ENCODE measurements around the gene BBS10. TPM values are rescaled to one million over a fixed set of nuclear protein-coding genes. Genes with fewer than 3 reads are reported as not detected.
"Not testable (repeated sequence)": the region's sequence is repeated elsewhere in the genome, so short reads cannot be mapped to it uniquely, and the experiment has no call there.

Gene BBS10
- total RNA-seq (1 to 10 TPM; 6.7 to 8.9 TPM), polyA plus RNA-seq (1 to 10 TPM; 4.1 to 8.2 TPM)
- long read RNA-seq, donor 1, partial matches to known transcripts, result 0 of 3 reads
- long read RNA-seq, donor 1, other reads (novel, unspliced or antisense), result 1 of 3 reads
- long read RNA-seq, donor 2, partial matches to known transcripts, result 0 of 3 reads
- long read RNA-seq, donor 2, other reads (novel, unspliced or antisense), result 0 of 3 reads

DNA sequence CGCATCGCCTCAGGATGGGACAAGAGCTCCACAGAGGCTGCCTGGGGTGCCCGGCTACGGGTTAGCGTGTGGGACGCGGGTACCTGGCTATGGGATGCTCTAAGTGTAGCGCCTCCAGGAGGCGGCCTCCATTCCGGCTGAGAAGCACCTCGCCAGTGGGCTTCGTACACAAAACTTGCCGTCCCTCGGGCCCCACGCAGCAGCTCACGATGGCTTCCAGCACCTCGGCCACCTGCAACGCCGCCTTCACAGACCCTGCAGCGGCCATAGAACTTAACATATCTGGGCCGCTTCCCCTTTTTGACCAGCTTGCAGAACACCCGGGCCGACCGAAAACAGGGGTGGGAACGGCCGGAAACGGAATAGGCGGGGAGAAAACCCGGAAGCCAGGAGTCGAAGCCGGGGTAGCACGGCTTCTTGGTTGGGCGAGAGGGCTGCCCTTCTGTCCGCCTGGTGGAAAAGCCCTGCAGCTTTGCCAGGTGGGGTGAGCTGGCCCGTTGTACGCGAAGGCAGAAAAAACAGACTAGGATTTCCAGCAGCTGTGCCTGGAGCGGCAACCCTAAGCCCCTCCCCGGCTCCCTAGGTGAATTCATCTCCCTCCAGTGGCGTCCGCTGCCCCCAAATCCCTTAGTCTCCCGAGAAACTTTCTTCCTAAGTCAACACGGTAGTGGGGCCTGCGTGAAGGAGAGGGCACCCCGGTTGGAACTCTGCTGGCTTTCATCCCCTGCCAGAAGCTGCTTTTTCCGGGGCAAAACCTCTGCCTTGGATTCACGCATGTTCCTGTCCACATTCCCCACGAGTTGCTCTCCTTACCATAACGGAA is at the start of gene BBS10:
BBS10 (minus strand) TSS at position 337 of the 823 bp plus-strand sequence; CDS start at position 280, 57 bp downstream.
- 1% methylated on average over 49 of the region's 49 CpGs for WGBS, 2 donors
- intact Hi-C loops (cut with DNase I), result loop anchor here (10.0 kb wide), 3 partner anchors 107 to 263 kb away; partner anchors contain the start of genes NAP1L1 (in 2 of the 2) and OSBPL8 (in 1 of the 2)
- Histone ChIP-seq H3K4me1 (ENCODE audit: control insufficient read depth in 1 of 2, insufficient read depth in 2 of 2, low read length in 2 of 2) (peaks cover 0 to 3% of the 10 kb centered on the region in 2 donors), H3K9me3 (ENCODE audit: control insufficient read depth, low read length) (no peaks in the 10 kb centered on the region), H3K4me3 (ENCODE audit: low read length in 2 of 2) (peak within 1 kb of the TSS; percentile 72 to 83), H3K27me3 (ENCODE audit: control insufficient read depth in 1 of 2, insufficient read depth in 2 of 2, low read length in 1 of 2) (no peaks in the 10 kb centered on the region), H3K27ac (ENCODE audit: low read depth in 1 of 2, low read length in 2 of 2) (peak within 1 kb of the TSS in 1 of 2 donors; percentile 93), H3K36me3 (ENCODE audit: control insufficient read depth in 1 of 2, insufficient read depth in 2 of 2, low read length in 1 of 2) (no peaks in the 10 kb centered on the region)
- ATAC-seq (ENCODE audit: low FRiP score) (peak; percentile 96), DNase-seq (peak; percentile 96)

DNA sequence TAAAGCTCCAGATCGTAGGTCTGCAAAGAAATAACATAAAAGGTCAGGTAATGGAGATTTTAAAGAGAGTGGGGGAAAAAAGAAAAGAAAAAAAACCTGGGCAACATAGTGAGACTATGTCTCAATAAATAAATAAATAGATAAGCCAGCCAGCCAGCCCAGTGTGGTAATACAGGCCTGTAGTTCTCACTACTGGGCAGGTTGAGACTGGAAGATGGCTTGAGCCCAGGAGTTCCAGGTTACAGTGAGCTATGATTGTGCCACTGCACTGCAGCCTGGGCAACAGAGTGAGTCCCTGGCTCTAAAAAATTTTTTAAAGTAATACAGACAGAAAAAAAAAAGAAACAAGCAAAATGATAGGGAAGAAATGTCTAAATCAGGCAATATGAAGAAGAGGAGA is 43.2 kb upstream of the BBS10 start:
- Histone ChIP-seq H3K27ac (ENCODE audit: low read depth in 1 of 2, low read length in 2 of 2) (no peak overlapping the region), H3K4me1 (ENCODE audit: control insufficient read depth in 1 of 2, insufficient read depth in 2 of 2, low read length in 2 of 2) (no peaks in the 10 kb centered on the region), H3K4me3 (ENCODE audit: low read length in 2 of 2) (no peak overlapping the region), H3K9me3 (ENCODE audit: control insufficient read depth, low read length) (no peaks in the 10 kb centered on the region), H3K27me3 (ENCODE audit: control insufficient read depth in 1 of 2, insufficient read depth in 2 of 2, low read length in 1 of 2) (no peaks in the 10 kb centered on the region), H3K36me3 (ENCODE audit: control insufficient read depth in 1 of 2, insufficient read depth in 2 of 2, low read length in 1 of 2) (peaks cover 0 to 2% of the 10 kb centered on the region in 2 donors)
- WGBS, 2 donors, result 87 to 90% methylated on average over 1 of the region's 1 CpG
- DNase-seq (no peak), ATAC-seq (ENCODE audit: low FRiP score) (no peak)
- intact Hi-C loops (cut with DNase I), result no loop called here

DNA sequence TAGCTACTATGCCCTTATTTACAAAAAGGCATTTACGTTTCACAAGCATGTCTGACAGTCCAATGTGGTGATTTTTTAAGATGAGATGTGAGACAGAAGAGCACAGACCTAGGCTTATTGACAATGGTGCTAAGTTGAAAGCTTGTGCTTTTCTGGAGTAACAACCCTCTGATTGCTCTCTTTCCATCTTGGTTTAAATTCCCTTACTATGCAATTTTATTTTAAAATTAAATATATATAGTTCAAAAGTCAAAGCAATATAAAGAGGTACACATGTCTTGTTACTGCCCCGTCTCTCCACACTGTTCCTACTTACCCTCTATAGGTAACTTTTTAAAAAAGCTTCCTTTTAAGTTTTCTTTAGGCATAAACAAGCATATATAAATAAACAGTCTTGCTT is 39.4 kb upstream of the BBS10 start:
- no peaks in the 10 kb centered on the region for H3K4me1 ChIP-seq (ENCODE audit: control insufficient read depth in 1 of 2, insufficient read depth in 2 of 2, low read length in 2 of 2)
- no peak overlapping the region for H3K27ac ChIP-seq (ENCODE audit: low read depth in 1 of 2, low read length in 2 of 2)
- DNase-seq (no peak), ATAC-seq (ENCODE audit: low FRiP score) (no peak)
- WGBS, 2 donors, result 93 to 96% methylated on average over 2 of the region's 2 CpGs
- peaks cover 0 to 2% of the 10 kb centered on the region in 2 donors for H3K36me3 ChIP-seq (ENCODE audit: control insufficient read depth in 1 of 2, insufficient read depth in 2 of 2, low read length in 1 of 2)
- no peaks in the 10 kb centered on the region for H3K27me3 ChIP-seq (ENCODE audit: control insufficient read depth in 1 of 2, insufficient read depth in 2 of 2, low read length in 1 of 2)
- intact Hi-C loops (cut with DNase I), result no loop called here
- no peaks in the 10 kb centered on the region for H3K9me3 ChIP-seq (ENCODE audit: control insufficient read depth, low read length)
- no peak overlapping the region for H3K4me3 ChIP-seq (ENCODE audit: low read length in 2 of 2)

DNA sequence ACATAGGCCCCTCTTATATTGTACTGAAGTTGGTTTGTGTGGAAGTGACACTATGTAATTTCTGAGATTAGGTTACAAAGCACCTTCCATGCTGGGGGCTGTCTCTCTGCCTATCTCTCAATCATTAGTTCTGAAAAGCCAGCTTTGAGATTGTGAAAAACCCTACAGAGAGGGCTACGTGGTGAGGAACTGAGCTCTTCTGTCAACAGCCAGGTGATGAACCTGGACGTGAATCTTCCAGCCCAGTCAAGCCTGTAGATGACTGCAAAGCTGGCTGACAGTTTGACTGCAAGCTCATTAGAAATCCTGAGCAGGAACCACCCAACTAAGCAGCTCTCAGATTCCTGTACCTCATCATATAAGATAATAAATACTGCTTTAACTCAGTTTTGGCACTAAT is 36.3 kb upstream of the BBS10 start:
- H3K4me1 ChIP-seq (ENCODE audit: control insufficient read depth in 1 of 2, insufficient read depth in 2 of 2, low read length in 2 of 2), result no peaks in the 10 kb centered on the region
- WGBS, 2 donors, result 91% methylated on average over 2 of the region's 2 CpGs
- ATAC-seq (ENCODE audit: low FRiP score) (no peak), DNase-seq (no peak)
- no peaks in the 10 kb centered on the region for H3K27me3 ChIP-seq (ENCODE audit: control insufficient read depth in 1 of 2, insufficient read depth in 2 of 2, low read length in 1 of 2)
- no peaks in the 10 kb centered on the region for H3K9me3 ChIP-seq (ENCODE audit: control insufficient read depth, low read length)
- no peak overlapping the region for H3K27ac ChIP-seq (ENCODE audit: low read depth in 1 of 2, low read length in 2 of 2)
- H3K36me3 ChIP-seq (ENCODE audit: control insufficient read depth in 1 of 2, insufficient read depth in 2 of 2, low read length in 1 of 2), result peaks cover 2 to 3% of the 10 kb centered on the region in 2 donors
- no peak overlapping the region for H3K4me3 ChIP-seq (ENCODE audit: low read length in 2 of 2)
- intact Hi-C loops (cut with DNase I), result no loop called here

DNA sequence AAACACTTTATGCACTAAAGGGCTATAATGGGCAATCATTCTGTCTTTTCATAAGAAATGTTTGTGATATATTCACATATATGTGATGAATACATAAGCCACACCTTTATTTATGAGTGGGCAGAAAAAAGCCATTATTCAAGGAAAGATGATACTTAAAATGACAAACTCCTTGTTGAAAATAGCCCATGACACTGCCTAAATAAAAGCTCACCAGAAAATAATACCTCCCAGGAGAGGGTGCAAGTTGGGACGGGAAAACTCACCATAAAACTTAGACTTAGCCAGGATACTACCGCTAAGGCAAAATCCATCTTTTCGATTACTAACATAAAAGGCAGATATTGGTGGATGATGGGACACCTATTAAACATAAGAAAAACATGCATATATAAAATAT is 35.8 kb upstream of the BBS10 start:
- Histone ChIP-seq H3K27ac (ENCODE audit: low read depth in 1 of 2, low read length in 2 of 2) (no peak overlapping the region), H3K9me3 (ENCODE audit: control insufficient read depth, low read length) (no peaks in the 10 kb centered on the region), H3K27me3 (ENCODE audit: control insufficient read depth in 1 of 2, insufficient read depth in 2 of 2, low read length in 1 of 2) (no peaks in the 10 kb centered on the region), H3K36me3 (ENCODE audit: control insufficient read depth in 1 of 2, insufficient read depth in 2 of 2, low read length in 1 of 2) (peaks cover under 1 to 3% of the 10 kb centered on the region in 2 donors), H3K4me1 (ENCODE audit: control insufficient read depth in 1 of 2, insufficient read depth in 2 of 2, low read length in 2 of 2) (no peaks in the 10 kb centered on the region), H3K4me3 (ENCODE audit: low read length in 2 of 2) (no peak overlapping the region)
- 93% methylated on average over 3 of the region's 3 CpGs for WGBS, 2 donors
- DNase-seq, result no peak
- intact Hi-C loops (cut with DNase I), result no loop called here
- no peak for ATAC-seq (ENCODE audit: low FRiP score)

DNA sequence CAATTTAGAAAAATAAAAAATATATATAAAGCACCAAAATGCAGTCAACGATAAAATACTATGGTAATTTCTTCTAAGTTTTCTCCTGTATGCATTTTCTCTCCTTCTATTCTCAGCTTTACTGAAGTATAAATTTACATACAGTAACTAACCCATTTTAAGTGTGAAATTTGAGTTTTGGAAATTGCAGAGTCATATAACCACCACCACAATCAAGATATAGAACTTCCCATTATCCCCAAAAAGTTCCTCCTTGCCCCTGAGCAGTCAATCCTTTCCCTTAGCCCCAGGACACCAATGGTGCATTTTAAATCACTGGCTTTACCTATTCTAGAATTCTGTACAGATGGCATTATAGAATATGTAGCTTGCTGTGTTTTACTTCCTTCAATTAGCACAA is 31.0 kb upstream of the BBS10 start:
- 96 to 100% methylated on average over 1 of the region's 1 CpG for WGBS, 2 donors
- H3K27me3 ChIP-seq (ENCODE audit: control insufficient read depth in 1 of 2, insufficient read depth in 2 of 2, low read length in 1 of 2), result no peaks in the 10 kb centered on the region
- H3K36me3 ChIP-seq (ENCODE audit: control insufficient read depth in 1 of 2, insufficient read depth in 2 of 2, low read length in 1 of 2), result peaks cover 0 to 3% of the 10 kb centered on the region in 2 donors
- intact Hi-C loops (cut with DNase I), result no loop called here
- H3K9me3 ChIP-seq (ENCODE audit: control insufficient read depth, low read length), result no peaks in the 10 kb centered on the region
- no peaks in the 10 kb centered on the region for H3K4me1 ChIP-seq (ENCODE audit: control insufficient read depth in 1 of 2, insufficient read depth in 2 of 2, low read length in 2 of 2)
- ATAC-seq (ENCODE audit: low FRiP score) (no peak), DNase-seq (no peak)
- H3K4me3 ChIP-seq (ENCODE audit: low read length in 2 of 2), result no peak overlapping the region
- no peak overlapping the region for H3K27ac ChIP-seq (ENCODE audit: low read depth in 1 of 2, low read length in 2 of 2)

DNA sequence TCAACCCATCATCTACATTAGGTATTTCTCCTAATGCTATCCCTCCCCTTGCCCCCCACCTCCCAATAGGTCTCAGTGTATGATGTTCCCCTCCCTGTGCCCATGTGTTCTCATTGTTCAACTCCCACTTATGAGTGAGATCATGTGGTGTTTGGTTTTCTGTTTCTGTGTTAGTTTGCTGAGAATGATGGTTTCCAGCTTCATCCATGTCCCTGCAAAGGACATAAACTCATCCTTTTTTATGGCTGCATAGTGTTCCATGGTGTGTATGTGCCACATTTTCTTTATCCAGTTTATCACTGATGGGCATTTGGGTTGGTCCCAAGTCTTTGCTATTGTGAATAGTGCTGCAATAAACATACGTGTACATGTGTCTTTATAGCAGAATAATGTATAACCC is 28.7 kb upstream of the BBS10 start:
- H3K4me3 ChIP-seq (ENCODE audit: low read length in 2 of 2); H3K4me1 ChIP-seq (ENCODE audit: control insufficient read depth in 1 of 2, insufficient read depth in 2 of 2, low read length in 2 of 2); DNase-seq; H3K9me3 ChIP-seq (ENCODE audit: control insufficient read depth, low read length); intact Hi-C loops (cut with DNase I); H3K27ac ChIP-seq (ENCODE audit: low read depth in 1 of 2, low read length in 2 of 2); H3K27me3 ChIP-seq (ENCODE audit: control insufficient read depth in 1 of 2, insufficient read depth in 2 of 2, low read length in 1 of 2); ATAC-seq (ENCODE audit: low FRiP score); H3K36me3 ChIP-seq (ENCODE audit: control insufficient read depth in 1 of 2, insufficient read depth in 2 of 2, low read length in 1 of 2): not testable (repeated sequence)
- 96 to 97% methylated on average over 1 of the region's 1 CpG for WGBS, 2 donors

DNA sequence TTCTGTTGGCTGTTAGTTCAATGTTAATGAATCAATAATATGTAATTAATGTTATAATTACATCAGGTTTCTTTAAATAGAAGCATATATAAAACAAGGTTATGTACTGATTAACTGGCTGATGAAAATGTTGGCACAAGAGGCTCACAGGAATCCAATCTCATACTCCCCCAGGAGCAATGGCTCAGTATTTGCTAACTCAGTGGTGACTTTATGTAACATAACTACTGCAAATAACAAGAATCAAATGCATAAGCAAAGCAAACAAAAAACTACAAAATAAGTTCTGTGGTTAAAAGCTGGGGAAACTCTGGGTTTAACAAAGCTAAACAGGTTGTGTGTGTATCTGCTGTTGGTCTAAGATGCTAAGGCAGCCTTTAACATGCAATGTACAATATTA is 27.7 kb upstream of the BBS10 start:
- Histone ChIP-seq H3K4me1 (ENCODE audit: control insufficient read depth in 1 of 2, insufficient read depth in 2 of 2, low read length in 2 of 2) (no peaks in the 10 kb centered on the region), H3K27ac (ENCODE audit: low read depth in 1 of 2, low read length in 2 of 2) (no peak overlapping the region), H3K4me3 (ENCODE audit: low read length in 2 of 2) (no peak overlapping the region), H3K27me3 (ENCODE audit: control insufficient read depth in 1 of 2, insufficient read depth in 2 of 2, low read length in 1 of 2) (no peaks in the 10 kb centered on the region), H3K9me3 (ENCODE audit: control insufficient read depth, low read length) (no peaks in the 10 kb centered on the region), H3K36me3 (ENCODE audit: control insufficient read depth in 1 of 2, insufficient read depth in 2 of 2, low read length in 1 of 2) (no peaks in the 10 kb centered on the region)
- no peak for DNase-seq
- ATAC-seq (ENCODE audit: low FRiP score), result no peak
- intact Hi-C loops (cut with DNase I), result no loop called here

DNA sequence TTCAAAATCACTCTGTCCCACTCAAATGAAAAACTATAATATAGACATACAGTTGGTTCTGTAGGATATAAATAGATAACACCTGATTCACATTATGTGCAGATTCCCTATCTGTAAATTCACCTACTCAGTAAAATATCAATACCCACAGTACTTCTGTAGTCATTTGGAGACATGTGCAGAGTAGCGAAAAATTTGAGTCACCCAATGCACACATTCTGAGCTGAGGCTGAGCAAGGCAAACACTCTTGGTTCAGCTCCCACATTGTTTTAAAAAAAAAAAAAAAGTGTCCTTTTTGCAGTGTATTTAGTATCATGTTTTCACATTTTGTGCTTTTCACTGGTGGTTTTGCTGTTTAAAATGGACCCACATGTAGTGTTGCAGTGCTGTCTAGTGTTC is 27.3 kb upstream of the BBS10 start:
- DNase-seq (no peak), ATAC-seq (ENCODE audit: low FRiP score) (no peak)
- 94 to 98% methylated on average over 1 of the region's 1 CpG for WGBS, 2 donors
- Histone ChIP-seq H3K9me3 (ENCODE audit: control insufficient read depth, low read length) (no peaks in the 10 kb centered on the region), H3K27me3 (ENCODE audit: control insufficient read depth in 1 of 2, insufficient read depth in 2 of 2, low read length in 1 of 2) (no peaks in the 10 kb centered on the region), H3K4me3 (ENCODE audit: low read length in 2 of 2) (no peak overlapping the region), H3K36me3 (ENCODE audit: control insufficient read depth in 1 of 2, insufficient read depth in 2 of 2, low read length in 1 of 2) (no peaks in the 10 kb centered on the region), H3K4me1 (ENCODE audit: control insufficient read depth in 1 of 2, insufficient read depth in 2 of 2, low read length in 2 of 2) (no peaks in the 10 kb centered on the region), H3K27ac (ENCODE audit: low read depth in 1 of 2, low read length in 2 of 2) (no peak overlapping the region)
- intact Hi-C loops (cut with DNase I), result no loop called here

Measured in aorta (tissue), 5 donors.